Measurements from ENCODE around the gene VGF.
"Not testable (repeated sequence)": the region's sequence is repeated elsewhere in the genome, so short reads cannot be mapped to it uniquely, and the experiment has no call there.

VGF gene

DNA sequence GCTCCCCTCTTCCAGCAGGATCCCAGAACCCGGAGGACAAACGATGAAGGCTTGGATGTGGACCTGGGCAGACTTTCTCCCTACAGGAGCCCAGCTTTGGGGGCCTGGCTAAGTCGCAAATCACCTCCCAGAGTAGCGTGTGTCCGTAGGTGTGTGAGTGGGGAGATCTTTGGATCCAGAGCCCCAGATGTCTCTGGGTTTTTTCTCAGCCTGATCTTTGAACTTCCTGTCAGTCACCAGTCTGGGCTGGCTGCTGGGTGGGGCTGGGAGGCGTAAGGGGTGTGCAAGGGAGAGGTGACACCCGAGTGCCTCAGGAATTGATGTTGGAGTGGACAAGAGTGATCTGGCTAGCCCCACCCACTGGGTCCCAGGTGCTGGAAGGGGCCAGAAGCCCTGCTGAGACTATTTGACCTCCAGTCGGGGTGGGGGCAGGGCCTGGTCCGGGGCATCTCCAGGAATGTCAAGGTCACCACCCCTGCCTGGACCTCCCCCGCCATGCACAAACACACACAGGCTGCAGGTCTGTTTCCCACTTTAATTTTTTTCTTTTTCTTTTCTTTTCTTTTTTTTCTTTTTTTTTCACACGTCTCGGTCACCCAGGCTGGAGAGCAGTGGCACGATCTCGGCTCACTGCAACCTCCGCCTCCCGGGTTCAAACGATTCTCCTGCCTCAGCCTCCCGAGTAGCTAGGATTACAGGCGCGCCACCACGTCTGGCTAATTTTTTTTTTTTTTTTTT is 35.7 kb upstream of the VGF start, which contains the start of gene MOGAT3:
TSS of gene MOGAT3 (minus strand) at position 175 of the 738 bp plus-strand sequence. CDS start 182 bp downstream, outside the sequence.
- Histone ChIP-seq H3K27me3 (ENCODE audit: insufficient read depth, low read length) (peaks cover 15% of the 10 kb centered on the region), H2AFZ (ENCODE audit: low read depth, low read length) (no peak within 1 kb of the TSS), H3K4me1 (ENCODE audit: insufficient read depth, low read length) (peaks cover 12% of the 10 kb centered on the region), H3K4me3 (ENCODE audit: low read length) (no peak within 1 kb of the TSS), H3K9me3 (ENCODE audit: low read length) (no peaks in the 10 kb centered on the region), H3K36me3 (ENCODE audit: insufficient read depth, low read length) (no peaks in the 10 kb centered on the region)

GRCh38 chr7:101200504-101200861 is 35.1 kb upstream of the VGF start:
- Histone ChIP-seq H3K9me3 (ENCODE audit: low read length) (no peaks in the 10 kb centered on the region), H3K4me1 (ENCODE audit: insufficient read depth, low read length) (peaks cover 12% of the 10 kb centered on the region), H3K27me3 (ENCODE audit: insufficient read depth, low read length) (peaks cover 15% of the 10 kb centered on the region), H2AFZ (ENCODE audit: low read depth, low read length) (no peak overlapping the region), H3K36me3 (ENCODE audit: insufficient read depth, low read length) (no peaks in the 10 kb centered on the region), H3K4me3 (ENCODE audit: low read length) (no peak overlapping the region)

GRCh38 chr7:101199522-101199921 is 34.2 kb upstream of the VGF start:
- peaks cover 12% of the 10 kb centered on the region for H3K4me1 ChIP-seq (ENCODE audit: insufficient read depth, low read length)
- not testable (repeated sequence) for H3K36me3 ChIP-seq (ENCODE audit: insufficient read depth, low read length); H3K9me3 ChIP-seq (ENCODE audit: low read length); H2AFZ ChIP-seq (ENCODE audit: low read depth, low read length); H3K4me3 ChIP-seq (ENCODE audit: low read length)
- H3K27me3 ChIP-seq (ENCODE audit: insufficient read depth, low read length) = peaks cover 15% of the 10 kb centered on the region

DNA sequence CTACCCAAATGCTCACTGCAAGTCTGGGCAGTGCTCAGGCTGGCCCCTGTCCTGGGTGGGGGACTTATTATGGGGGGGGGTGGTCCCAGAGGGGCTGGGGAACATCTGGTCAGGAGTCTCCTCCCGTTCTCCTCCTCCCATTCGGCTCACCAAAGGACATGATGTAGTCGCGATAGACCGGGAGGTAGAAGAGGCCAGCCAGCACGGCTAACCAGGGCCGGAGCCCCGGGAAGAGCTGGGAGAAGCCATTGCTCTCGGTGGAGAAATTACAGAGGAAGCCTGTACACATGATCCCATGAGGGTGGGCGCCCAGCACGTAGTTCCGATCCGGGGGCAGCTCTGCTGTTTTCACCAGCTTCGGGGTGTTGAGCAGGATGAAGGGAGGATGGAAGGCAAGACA is 33.1 kb upstream of the VGF start:
- no peaks in the 10 kb centered on the region for H3K36me3 ChIP-seq (ENCODE audit: insufficient read depth, low read length)
- peaks cover 12% of the 10 kb centered on the region for H3K4me1 ChIP-seq (ENCODE audit: insufficient read depth, low read length)
- no peak overlapping the region for H3K4me3 ChIP-seq (ENCODE audit: low read length)
- H2AFZ ChIP-seq (ENCODE audit: low read depth, low read length) = no peak overlapping the region
- peaks cover 14% of the 10 kb centered on the region for H3K27me3 ChIP-seq (ENCODE audit: insufficient read depth, low read length)
- H3K9me3 ChIP-seq (ENCODE audit: low read length) = no peaks in the 10 kb centered on the region

DNA sequence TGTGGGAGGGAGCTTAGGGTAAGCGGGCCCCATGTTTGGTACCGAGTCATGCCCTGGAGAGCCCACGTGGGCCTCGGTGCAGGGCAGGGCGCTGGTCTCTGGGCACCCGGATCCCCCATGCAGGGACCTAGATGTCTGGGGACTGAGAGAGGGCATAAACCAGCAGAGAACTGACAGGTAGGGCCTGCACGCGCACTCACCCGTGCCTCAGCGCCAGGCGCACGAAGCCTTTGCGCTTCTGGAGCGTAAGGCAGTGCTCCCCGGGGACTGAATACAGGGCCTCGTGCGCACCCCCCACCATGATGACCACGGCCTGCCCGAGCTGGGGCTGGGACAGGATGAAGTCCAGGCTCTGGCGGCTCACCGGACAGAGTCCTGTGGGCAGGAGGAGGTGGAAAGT is 32.6 kb upstream of the VGF start:
- Histone ChIP-seq H2AFZ (ENCODE audit: low read depth, low read length) (no peak overlapping the region), H3K36me3 (ENCODE audit: insufficient read depth, low read length) (no peaks in the 10 kb centered on the region), H3K4me3 (ENCODE audit: low read length) (no peak overlapping the region), H3K9me3 (ENCODE audit: low read length) (no peaks in the 10 kb centered on the region), H3K4me1 (ENCODE audit: insufficient read depth, low read length) (peaks cover 12% of the 10 kb centered on the region), H3K27me3 (ENCODE audit: insufficient read depth, low read length) (peaks cover 9% of the 10 kb centered on the region)

- no peaks in the 10 kb centered on the region for H3K36me3 ChIP-seq (ENCODE audit: insufficient read depth, low read length)
- no peaks in the 10 kb centered on the region for H3K9me3 ChIP-seq (ENCODE audit: low read length)
- H3K4me3 ChIP-seq (ENCODE audit: low read length) = no peak overlapping the region
- no peaks in the 10 kb centered on the region for H3K27me3 ChIP-seq (ENCODE audit: insufficient read depth, low read length)
- no peak overlapping the region for H2AFZ ChIP-seq (ENCODE audit: low read depth, low read length)
- peaks cover 7% of the 10 kb centered on the region for H3K4me1 ChIP-seq (ENCODE audit: insufficient read depth, low read length)
These were observed 30.5 kb upstream of the VGF start for GRCh38 chr7:101195884-101196283.

DNA sequence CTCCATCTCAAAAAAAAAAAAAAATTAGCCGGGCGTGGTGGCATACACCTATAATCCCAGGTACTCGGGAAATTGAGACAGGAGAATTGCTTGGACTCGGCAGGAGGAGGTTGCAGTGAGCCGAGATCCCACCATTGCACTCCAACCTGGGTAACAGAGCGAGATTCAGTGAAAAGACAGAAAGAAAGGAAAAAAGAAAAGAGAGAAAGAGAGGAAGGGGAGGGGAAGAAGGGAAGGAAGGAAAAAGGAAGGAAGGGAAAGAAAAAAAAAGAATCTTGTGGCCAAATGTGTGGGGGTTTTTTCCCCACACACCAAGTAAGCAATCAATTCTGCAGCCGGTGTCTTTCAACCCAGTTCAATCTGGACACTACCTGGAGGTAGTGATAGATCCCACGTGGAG is 23.7 kb upstream of the VGF start:
- no peaks in the 10 kb centered on the region for H3K4me1 ChIP-seq (ENCODE audit: insufficient read depth, low read length)
- no peaks in the 10 kb centered on the region for H3K27me3 ChIP-seq (ENCODE audit: insufficient read depth, low read length)
- no peaks in the 10 kb centered on the region for H3K36me3 ChIP-seq (ENCODE audit: insufficient read depth, low read length)
- H2AFZ ChIP-seq (ENCODE audit: low read depth, low read length) = no peak overlapping the region
- H3K4me3 ChIP-seq (ENCODE audit: low read length) = no peak overlapping the region
- no peaks in the 10 kb centered on the region for H3K9me3 ChIP-seq (ENCODE audit: low read length)

DNA sequence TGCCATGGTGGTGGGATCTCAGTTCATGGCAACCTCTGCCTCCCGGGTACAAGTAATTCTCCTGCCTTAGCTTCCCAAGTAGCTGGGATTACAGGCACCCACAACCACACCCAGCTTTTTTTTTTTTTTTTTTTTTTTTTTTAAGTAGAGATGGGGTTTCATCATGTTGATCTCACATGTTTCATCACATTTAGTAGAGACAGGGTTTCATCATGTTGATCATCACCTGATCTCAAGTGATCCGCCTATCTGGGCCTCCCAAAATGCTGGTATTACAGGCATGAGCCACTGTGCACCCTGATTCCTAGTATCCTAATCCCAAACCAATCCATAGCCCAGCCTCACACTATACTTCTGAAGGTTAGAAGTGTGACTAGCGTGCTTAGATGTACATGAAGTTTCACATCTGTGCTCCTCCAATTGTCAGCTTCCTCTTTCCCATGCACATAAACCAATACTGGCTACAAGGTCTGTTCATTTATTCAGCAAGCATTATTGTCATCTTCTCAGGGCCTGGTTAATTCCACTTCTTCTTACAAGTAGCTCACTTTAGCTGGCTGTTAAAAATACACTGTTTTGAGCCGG is 21.6 kb upstream of the VGF start:
- H3K9me3 ChIP-seq (ENCODE audit: low read length) = no peaks in the 10 kb centered on the region
- no peak overlapping the region for H3K4me3 ChIP-seq (ENCODE audit: low read length)
- no peaks in the 10 kb centered on the region for H3K27me3 ChIP-seq (ENCODE audit: insufficient read depth, low read length)
- no peak overlapping the region for H2AFZ ChIP-seq (ENCODE audit: low read depth, low read length)
- no peaks in the 10 kb centered on the region for H3K4me1 ChIP-seq (ENCODE audit: insufficient read depth, low read length)
- no peaks in the 10 kb centered on the region for H3K36me3 ChIP-seq (ENCODE audit: insufficient read depth, low read length)

GRCh38 chr7:101186194-101186593 is 20.8 kb upstream of the VGF start:
- Histone ChIP-seq H3K9me3 (ENCODE audit: low read length) (no peaks in the 10 kb centered on the region), H3K4me1 (ENCODE audit: insufficient read depth, low read length) (no peaks in the 10 kb centered on the region), H3K27me3 (ENCODE audit: insufficient read depth, low read length) (no peaks in the 10 kb centered on the region), H2AFZ (ENCODE audit: low read depth, low read length) (no peak overlapping the region), H3K36me3 (ENCODE audit: insufficient read depth, low read length) (no peaks in the 10 kb centered on the region), H3K4me3 (ENCODE audit: low read length) (no peak overlapping the region)

- Histone ChIP-seq H2AFZ (ENCODE audit: low read depth, low read length) (no peak overlapping the region), H3K9me3 (ENCODE audit: low read length) (no peaks in the 10 kb centered on the region), H3K4me1 (ENCODE audit: insufficient read depth, low read length) (no peaks in the 10 kb centered on the region), H3K36me3 (ENCODE audit: insufficient read depth, low read length) (no peaks in the 10 kb centered on the region), H3K27me3 (ENCODE audit: insufficient read depth, low read length) (peaks cover 6% of the 10 kb centered on the region), H3K4me3 (ENCODE audit: low read length) (no peak overlapping the region)
These were observed 20.0 kb upstream of the VGF start for GRCh38 chr7:101185258-101185839.

DNA sequence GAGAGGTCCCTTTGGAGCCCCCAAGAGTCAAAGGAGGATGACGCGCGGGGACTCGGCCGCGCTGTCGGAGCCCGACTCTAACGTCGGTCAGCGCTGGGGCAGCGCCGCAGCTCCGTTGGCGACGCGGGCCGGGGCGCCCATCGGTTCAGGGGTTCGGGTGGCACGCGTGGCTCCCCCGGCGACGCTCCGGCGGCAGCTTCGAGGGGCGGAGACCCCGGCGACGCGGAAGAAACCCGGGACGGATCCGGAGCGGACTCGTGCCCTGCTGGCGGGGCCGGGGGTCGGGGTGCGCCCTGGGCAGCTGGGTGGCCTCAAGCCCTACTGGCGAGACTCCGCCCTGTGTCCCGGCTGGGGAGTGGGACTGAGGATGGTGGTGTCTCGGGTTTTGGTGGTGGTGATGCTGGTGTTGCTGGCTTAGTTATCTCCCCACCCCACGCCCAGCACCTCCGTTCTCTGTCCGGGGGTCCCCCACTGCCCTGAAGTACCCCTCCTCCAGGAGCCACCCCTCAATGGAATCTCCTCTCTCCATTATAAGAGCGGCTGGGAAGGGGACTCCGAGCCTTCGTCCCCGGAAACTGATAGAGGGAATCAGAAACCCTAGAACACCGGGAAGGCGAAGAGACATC is 14.9 kb upstream of the VGF start, which contains the start of gene NAT16:
TSS of gene NAT16 (minus strand) at position 164 of the 626 bp plus-strand sequence. CDS start 5,486 bp downstream, outside the sequence.
- Histone ChIP-seq H3K36me3 (ENCODE audit: insufficient read depth, low read length) (no peaks in the 10 kb centered on the region), H3K9me3 (ENCODE audit: low read length) (no peaks in the 10 kb centered on the region), H3K27me3 (ENCODE audit: insufficient read depth, low read length) (peaks cover 10% of the 10 kb centered on the region), H3K4me1 (ENCODE audit: insufficient read depth, low read length) (peaks cover 7% of the 10 kb centered on the region), H2AFZ (ENCODE audit: low read depth, low read length) (peak within 1 kb of the TSS; percentile 94), H3K4me3 (ENCODE audit: low read length) (peak within 1 kb of the TSS; percentile 48)

- Histone ChIP-seq H3K4me1 (ENCODE audit: insufficient read depth, low read length) (peaks cover 7% of the 10 kb centered on the region), H3K27me3 (ENCODE audit: insufficient read depth, low read length) (peaks cover 10% of the 10 kb centered on the region), H3K36me3 (ENCODE audit: insufficient read depth, low read length) (no peaks in the 10 kb centered on the region), H2AFZ (ENCODE audit: low read depth, low read length) (peak overlapping the region; percentile 94), H3K4me3 (ENCODE audit: low read length) (peak overlapping the region; percentile 48), H3K9me3 (ENCODE audit: low read length) (no peaks in the 10 kb centered on the region)
These were observed 14.3 kb upstream of the VGF start for GRCh38 chr7:101179713-101180112.

GRCh38 chr7:101179117-101179516 is 13.7 kb upstream of the VGF start:
- H3K27me3 ChIP-seq (ENCODE audit: insufficient read depth, low read length) = peaks cover 15% of the 10 kb centered on the region
- H3K4me3 ChIP-seq (ENCODE audit: low read length) = peak overlapping the region; percentile 48
- peaks cover 7% of the 10 kb centered on the region for H3K4me1 ChIP-seq (ENCODE audit: insufficient read depth, low read length)
- peaks cover 4% of the 10 kb centered on the region for H3K9me3 ChIP-seq (ENCODE audit: low read length)
- peak overlapping the region; percentile 72 for H2AFZ ChIP-seq (ENCODE audit: low read depth, low read length)
- H3K36me3 ChIP-seq (ENCODE audit: insufficient read depth, low read length) = no peaks in the 10 kb centered on the region

Measured in neuron (in vitro differentiated cells).